Stimulated activated CD4-positive, alpha-beta T cell treated with anti-CD3 and anti-CD28 coated beads, Interleukin-4, amount 100 ng/mL, for 48 hours (primary cell): ENCODE data around the gene C6orf58.

ENCODE experiments used
- DNase-seq, 2 donors: peaks; one replicate each; pipeline ENCODE4 v3.0.0-alpha.2; 2020; ENCODE audit warnings: low read depth in 2 of 2

Gene C6orf58

GRCh38 chr6:127576874-127577273, at the start of gene C6orf58:
TSS of gene C6orf58 (plus strand) at chr6:127577174. CDS start at chr6:127577186, 12 bp downstream.
- DNase-seq, result no peak

- DNase-seq, result no peak
These were observed 44.0 kb upstream of the C6orf58 start for GRCh38 chr6:127533011-127533410.

- no peak for DNase-seq
These were observed 43.2 kb upstream of the C6orf58 start for GRCh38 chr6:127533736-127534135.

GRCh38 chr6:127538750-127539264, 38.2 kb upstream of the C6orf58 start:
- no peak for DNase-seq

- no peak for DNase-seq
These were observed 37.7 kb upstream of the C6orf58 start for GRCh38 chr6:127539272-127539671.

- no peak for DNase-seq
These were observed 29.8 kb upstream of the C6orf58 start for GRCh38 chr6:127547215-127547614.

- no peak for DNase-seq
These were observed 28.9 kb upstream of the C6orf58 start for GRCh38 chr6:127547904-127548649.

- DNase-seq, result no peak
These were observed 26.6 kb upstream of the C6orf58 start for GRCh38 chr6:127550403-127550802.

GRCh38 chr6:127554435-127555006, 22.5 kb upstream of the C6orf58 start:
- DNase-seq, result no peak

GRCh38 chr6:127561660-127562059, 15.3 kb upstream of the C6orf58 start:
- no peak for DNase-seq

- no peak for DNase-seq
These were observed 12.2 kb upstream of the C6orf58 start for GRCh38 chr6:127564761-127565160.

- no peak for DNase-seq
These were observed 10.9 kb upstream of the C6orf58 start for GRCh38 chr6:127566119-127566518.

GRCh38 chr6:127566651-127567050, 10.3 kb upstream of the C6orf58 start:
- no peak for DNase-seq

GRCh38 chr6:127567476-127567875, 9.5 kb upstream of the C6orf58 start:
- DNase-seq, result no peak

- DNase-seq, result no peak
These were observed 6.1 kb upstream of the C6orf58 start for GRCh38 chr6:127570739-127571389.

- no peak for DNase-seq
These were observed 1.9 kb downstream of the C6orf58 start for GRCh38 chr6:127578900-127579299.

- DNase-seq, result no peak
These were observed 4.6 kb downstream of the C6orf58 start for GRCh38 chr6:127581576-127581975.

- no peak for DNase-seq
These were observed 5.9 kb downstream of the C6orf58 start for GRCh38 chr6:127582777-127583462.

- DNase-seq, result no peak
These were observed 8.1 kb downstream of the C6orf58 start for GRCh38 chr6:127585123-127585522.

- DNase-seq, result no peak
These were observed 9.4 kb downstream of the C6orf58 start for GRCh38 chr6:127586372-127586771.

- DNase-seq, result no peak
These were observed 10.9 kb downstream of the C6orf58 start for GRCh38 chr6:127587875-127588274.

- DNase-seq, result no peak
These were observed 12.2 kb downstream of the C6orf58 start for GRCh38 chr6:127589135-127589534.
